Spleen (tissue), 7 donors: ENCODE results near the gene ITCH.
A peak's percentile ranks its signal among the peaks of the same experiment; 100 is the strongest.

Experiments
- POLR2A ChIP-seq, 3 donors: fragments of 450-650 bp; IDR thresholded peaks; one replicate each; pipeline ENCODE4 v1.5.1; 2017; ENCODE audit warnings: antibody characterized with exemption in 3 of 3, mild to moderate bottlenecking in 1 of 3
- TF ChIP-seq, protein P1 (sequence below), 11 experiments: fragments of 200-600 bp in 7 of 11; fragments of 450-650 bp in 4 of 11; sonication (generic) in 4 of 11; IDR thresholded peaks in 8 of 11; conservative IDR thresholded peaks in 3 of 11; 1 replicate in 7 of 11; 2 replicates in 4 of 11; pipeline versions ENCODE4 v1.4.0 to v1.8.0; 2016 to 2021; ENCODE audit warnings: antibody characterized with exemption in 11 of 11, inconsistent platforms in 4 of 11, mild to moderate bottlenecking in 1 of 11
- donor health status: DM: no; HTN: no; CAD: no; lungs with moderate emphysema.
- donor health status: DM: no; HTN: no; CAD: no.
- donor health status: DM: no; HTN: no; CAD: no.

DNA sequence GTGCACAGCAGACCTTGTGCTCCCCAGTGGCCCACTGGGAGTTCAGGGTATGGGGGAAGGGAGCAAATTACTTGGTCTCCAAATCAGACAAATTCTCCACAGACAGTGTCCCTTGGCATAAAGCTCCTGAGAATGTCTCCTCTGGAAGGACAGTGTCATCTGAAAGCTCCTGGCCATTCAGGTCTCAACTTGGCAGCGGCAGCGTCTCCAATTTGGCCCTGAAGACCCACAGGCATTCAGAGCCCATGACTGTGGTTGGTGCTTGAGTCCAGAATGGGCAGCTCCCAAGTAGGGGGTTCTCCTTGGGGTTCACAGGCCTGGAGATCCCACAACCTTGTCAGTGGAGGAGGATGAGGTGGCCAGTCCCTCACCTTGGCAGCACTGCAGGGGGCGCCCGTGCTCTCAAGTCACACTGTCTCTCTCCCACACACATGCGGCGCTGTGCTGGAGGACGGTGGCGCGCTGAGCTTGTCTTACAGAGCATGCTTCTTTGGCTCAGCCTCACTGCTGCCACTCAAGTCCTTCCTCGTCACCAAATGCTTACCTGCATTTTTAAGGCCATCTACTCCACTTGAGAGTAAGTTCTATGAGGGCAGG is 173.8 kb downstream of the ITCH start:
- TF ChIP-seq, protein P1, sequence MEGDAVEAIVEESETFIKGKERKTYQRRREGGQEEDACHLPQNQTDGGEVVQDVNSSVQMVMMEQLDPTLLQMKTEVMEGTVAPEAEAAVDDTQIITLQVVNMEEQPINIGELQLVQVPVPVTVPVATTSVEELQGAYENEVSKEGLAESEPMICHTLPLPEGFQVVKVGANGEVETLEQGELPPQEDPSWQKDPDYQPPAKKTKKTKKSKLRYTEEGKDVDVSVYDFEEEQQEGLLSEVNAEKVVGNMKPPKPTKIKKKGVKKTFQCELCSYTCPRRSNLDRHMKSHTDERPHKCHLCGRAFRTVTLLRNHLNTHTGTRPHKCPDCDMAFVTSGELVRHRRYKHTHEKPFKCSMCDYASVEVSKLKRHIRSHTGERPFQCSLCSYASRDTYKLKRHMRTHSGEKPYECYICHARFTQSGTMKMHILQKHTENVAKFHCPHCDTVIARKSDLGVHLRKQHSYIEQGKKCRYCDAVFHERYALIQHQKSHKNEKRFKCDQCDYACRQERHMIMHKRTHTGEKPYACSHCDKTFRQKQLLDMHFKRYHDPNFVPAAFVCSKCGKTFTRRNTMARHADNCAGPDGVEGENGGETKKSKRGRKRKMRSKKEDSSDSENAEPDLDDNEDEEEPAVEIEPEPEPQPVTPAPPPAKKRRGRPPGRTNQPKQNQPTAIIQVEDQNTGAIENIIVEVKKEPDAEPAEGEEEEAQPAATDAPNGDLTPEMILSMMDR (IDR thresholded peaks at IDR 0.05 in 8 of 11, conservative IDR thresholded peaks at IDR 0.05 in 3 of 11) = peak in 8 of 11 experiments; percentile 14 to 47 (median 36)
- TF ChIP-seq POLR2A (IDR thresholded peaks at IDR 0.05) = no peak
